GM19397 (cell line): ENCODE data around the gene WDR5B.
"Not testable (repeated sequence)": the region's sequence is repeated elsewhere in the genome, so short reads cannot be mapped to it uniquely, and the experiment has no call there.

Source experiments
- ATAC-seq: cut with Tn5 transposase; IDR thresholded peaks from one replicate; pipeline ENCODE4 v1.9.1; 2021; ENCODE audit warnings: mild to moderate bottlenecking, moderate library complexity; ENCODE audit not compliant: unreplicated experiment

WDR5B gene

GRCh38 chr3:122415762-122416654, at the start of gene WDR5B:
Gene WDR5B (minus strand): TSS chr3:122416062. CDS start chr3:122415528, 534 bp downstream.
- peak; percentile 80 for ATAC-seq

GRCh38 chr3:122464659-122465058, 48.8 kb upstream of the WDR5B start:
- ATAC-seq, result no peak

- no peak for ATAC-seq
Measured at GRCh38 chr3:122462406-122462805, 46.5 kb upstream of the WDR5B start.

- ATAC-seq, result no peak
Measured at GRCh38 chr3:122461806-122462205, 45.9 kb upstream of the WDR5B start.

- ATAC-seq, result no peak
Measured at GRCh38 chr3:122458992-122459391, 43.1 kb upstream of the WDR5B start.

GRCh38 chr3:122457706-122458105, 41.8 kb upstream of the WDR5B start:
- ATAC-seq, result no peak

- ATAC-seq, result no peak
Measured at GRCh38 chr3:122456074-122456473, 40.2 kb upstream of the WDR5B start.

GRCh38 chr3:122451371-122451770, 35.5 kb upstream of the WDR5B start:
- ATAC-seq, result no peak

- not testable (repeated sequence) for ATAC-seq
Measured at GRCh38 chr3:122448218-122448617, 32.4 kb upstream of the WDR5B start.

- not testable (repeated sequence) for ATAC-seq
Measured at GRCh38 chr3:122444491-122444887, 28.6 kb upstream of the WDR5B start.

- ATAC-seq, result not testable (repeated sequence)
Measured at GRCh38 chr3:122443762-122444490, 28.1 kb upstream of the WDR5B start.

GRCh38 chr3:122443090-122443489, 27.2 kb upstream of the WDR5B start:
- no peak for ATAC-seq

GRCh38 chr3:122435950-122436349, 20.1 kb upstream of the WDR5B start:
- no peak for ATAC-seq

GRCh38 chr3:122430371-122430770, 14.5 kb upstream of the WDR5B start:
- no peak for ATAC-seq

GRCh38 chr3:122427857-122428471, 12.1 kb upstream of the WDR5B start:
- ATAC-seq, result no peak

GRCh38 chr3:122421836-122422235, 6.0 kb upstream of the WDR5B start:
- no peak for ATAC-seq

- no peak for ATAC-seq
Measured at GRCh38 chr3:122421101-122421500, 5.2 kb upstream of the WDR5B start.

- ATAC-seq, result no peak
Measured at GRCh38 chr3:122416966-122417365, 1.1 kb upstream of the WDR5B start.

- ATAC-seq, result peak; percentile 39
Measured at GRCh38 chr3:122415104-122415744, 638 bp downstream of the WDR5B start.

GRCh38 chr3:122414391-122414790, 1.5 kb downstream of the WDR5B start:
- no peak for ATAC-seq

- no peak for ATAC-seq
Measured at GRCh38 chr3:122410639-122411038, 5.2 kb downstream of the WDR5B start.
